Stromal cell of bone marrow (primary cell): ENCODE data around the gene IFNA1.
"Not testable (repeated sequence)": the region's sequence is repeated elsewhere in the genome, so short reads cannot be mapped to it uniquely, and the experiment has no call there.

ENCODE experiments used
- DNase-seq: peaks from one replicate; pipeline ENCODE4 v3.0.0-alpha.2; 2012; ENCODE audit warnings: low read depth

Gene IFNA1

GRCh38 chr9:21440139-21440538 lies at the start of gene IFNA1:
Gene IFNA1 (plus strand): TSS chr9:21440439. CDS start chr9:21440508, 69 bp downstream.
- no peak for DNase-seq

- DNase-seq: no peak
Measured at GRCh38 chr9:21392270-21392669, 48.0 kb upstream of the IFNA1 start.

- no peak for DNase-seq
Measured at GRCh38 chr9:21395778-21396717, 44.2 kb upstream of the IFNA1 start.

GRCh38 chr9:21398955-21399489 lies 41.2 kb upstream of the IFNA1 start:
- no peak for DNase-seq

- DNase-seq: no peak
Measured at GRCh38 chr9:21399956-21400355, 40.3 kb upstream of the IFNA1 start.

- no peak for DNase-seq
Measured at GRCh38 chr9:21402386-21403251, 37.6 kb upstream of the IFNA1 start.

GRCh38 chr9:21404146-21404545 lies 36.1 kb upstream of the IFNA1 start:
- no peak for DNase-seq

- no peak for DNase-seq
Measured at GRCh38 chr9:21408817-21409216, 31.4 kb upstream of the IFNA1 start, which contains the start of gene IFNA8. Gene IFNA8 (plus strand): TSS chr9:21409117. CDS start chr9:21409177, 60 bp downstream.

GRCh38 chr9:21412107-21412506 lies 28.1 kb upstream of the IFNA1 start:
- no peak for DNase-seq

GRCh38 chr9:21413151-21413550 lies 27.1 kb upstream of the IFNA1 start:
- DNase-seq: no peak

- DNase-seq: no peak
Measured at GRCh38 chr9:21413624-21414023, 26.6 kb upstream of the IFNA1 start.

- no peak for DNase-seq
Measured at GRCh38 chr9:21414220-21414940, 25.9 kb upstream of the IFNA1 start.

GRCh38 chr9:21415493-21416267 lies 24.6 kb upstream of the IFNA1 start:
- no peak for DNase-seq

- no peak for DNase-seq
Measured at GRCh38 chr9:21428235-21428634, 12.0 kb upstream of the IFNA1 start.

GRCh38 chr9:21429191-21429590 lies 11.0 kb upstream of the IFNA1 start:
- DNase-seq: no peak

GRCh38 chr9:21432672-21433425 lies 7.4 kb upstream of the IFNA1 start:
- no peak for DNase-seq

GRCh38 chr9:21434202-21435014 lies 5.8 kb upstream of the IFNA1 start:
- DNase-seq: peak; percentile 35

GRCh38 chr9:21435015-21435383 lies 5.2 kb upstream of the IFNA1 start:
- not testable (repeated sequence) for DNase-seq

- DNase-seq: no peak
Measured at GRCh38 chr9:21443849-21444625, 3.8 kb downstream of the IFNA1 start.
